Endothelial cell of umbilical vein (primary cell): ENCODE data around the gene HCLS1. TPM values are rescaled to one million over a fixed set of nuclear protein-coding genes. Genes with fewer than 3 reads are reported as not detected.
A peak's percentile ranks its signal among the peaks of the same experiment; 100 is the strongest.

Experiments used
- BruUV-seq: library from RNA; stranded (reverse); fragments of 400-500 nt; replicated peaks from 2 replicates; lab custom pipeline; 2021; lab: Mats Ljungman, UMichigan
- CTCF ChIA-PET: fragments of 300-600, 350-600 bp; sonication (Branson Sonifier 250); formaldehyde crosslinking; loops from one replicate; lab custom pipeline; 2021; ENCODE audit warnings: antibody characterized with exemption, inconsistent platforms; lab: Charles Lee
- POLR2A ChIA-PET: fragments of 300-600, 350-600 bp; sonication (Branson Sonifier 250); formaldehyde crosslinking; loops from one replicate; lab custom pipeline; 2021; ENCODE audit warnings: antibody characterized with exemption, inconsistent platforms; lab: Charles Lee
- DNase-seq: peaks from one replicate; pipeline ENCODE4 v3.0.0-alpha.2; 2011; ENCODE audit warnings: low read depth, low spot score
- FAIRE-seq: peaks from 2 replicates; lab custom pipeline; 2011; peaks lifted over from hg19 to GRCh38; lab: Jason Lieb, UNC
- H2AFZ ChIP-seq: 2 replicates; pipeline ENCODE4 v1.6.0; 2012; ENCODE audit warnings: low read depth, low read length, control low read depth, inconsistent platforms
- H3K27ac ChIP-seq: 2 replicates; pipeline ENCODE4 v1.5.1; 2011; ENCODE audit warnings: low read depth, mild to moderate bottlenecking, control low read depth, low read length, moderate library complexity; ENCODE audit not compliant: insufficient read depth
- H3K27me3 ChIP-seq, 2 experiments: 2 replicates each; pipeline versions ENCODE4 v1.6.0 to v1.6.1; 2011; ENCODE audit warnings: low read length in 2 of 2, mixed read lengths in 1 of 2; ENCODE audit not compliant: control insufficient read depth in 2 of 2, insufficient read depth in 2 of 2
- H3K36me3 ChIP-seq, 2 experiments: 2 replicates in 1 of 2; 3 replicates in 1 of 2; pipeline ENCODE4 v1.5.1; 2011; ENCODE audit warnings: low read length in 2 of 2, mild to moderate bottlenecking in 1 of 2, moderate library complexity in 1 of 2; ENCODE audit not compliant: control insufficient read depth in 2 of 2, insufficient read depth in 2 of 2; ENCODE audit errors: extremely low read depth in 1 of 2
- H3K4me1 ChIP-seq: 3 replicates; pipeline ENCODE4 v1.5.1; 2011; ENCODE audit warnings: mild to moderate bottlenecking, low read length; ENCODE audit not compliant: control insufficient read depth, insufficient read depth; ENCODE audit errors: extremely low read depth
- H3K4me2 ChIP-seq: 2 replicates; pipeline ENCODE4 v1.6.1; 2011; ENCODE audit warnings: low read length, control low read depth, mixed read lengths; ENCODE audit not compliant: insufficient read depth
- H3K4me3 ChIP-seq, 3 experiments: fragments of 200-600 bp in 1 of 3; sonication (generic), shearing (Covaris generic) in 1 of 3; replicated peaks in 1 of 3; 2 replicates each; pipeline ENCODE4 v1.5.1; 2011 to 2016; ENCODE audit warnings: control low read depth in 3 of 3, low read length in 3 of 3, mild to moderate bottlenecking in 2 of 3, inconsistent platforms in 1 of 3, low read depth in 1 of 3, moderate library complexity in 1 of 3; ENCODE audit not compliant: insufficient read depth in 1 of 3
- H3K79me2 ChIP-seq: 2 replicates; pipeline ENCODE4 v1.6.0; 2012; ENCODE audit warnings: low read length, inconsistent platforms; ENCODE audit not compliant: control insufficient read depth, insufficient read depth
- H3K9ac ChIP-seq: replicated peaks from 2 replicates; pipeline ENCODE3; 2011; ENCODE audit warnings: low read length, control low read depth; ENCODE audit not compliant: insufficient read depth; ENCODE audit errors: extremely low read depth
- H3K9me1 ChIP-seq: replicated peaks from 3 replicates; pipeline ENCODE4 v1.6.0; 2011; ENCODE audit warnings: mild to moderate bottlenecking, low read length; ENCODE audit not compliant: control insufficient read depth, insufficient read depth; ENCODE audit errors: extremely low read depth
- H3K9me3 ChIP-seq: replicated peaks from 2 replicates; pipeline ENCODE4 v1.5.1; 2012; ENCODE audit warnings: low read length, inconsistent platforms; ENCODE audit not compliant: control insufficient read depth, insufficient read depth
- H4K20me1 ChIP-seq: replicated peaks from 2 replicates; pipeline ENCODE3; 2011; ENCODE audit warnings: mild to moderate bottlenecking, low read length; ENCODE audit not compliant: control insufficient read depth, insufficient read depth; ENCODE audit errors: extremely low read depth
- EZH2 ChIP-seq: IDR thresholded peaks from 2 replicates; pipeline ENCODE4 v1.6.1; 2012; ENCODE audit warnings: borderline replicate concordance, low read depth, mild to moderate bottlenecking, moderate library complexity, low read length, inconsistent platforms; ENCODE audit not compliant: severe bottlenecking
- FOS ChIP-seq: IDR thresholded peaks from 2 replicates; pipeline ENCODE4 v1.6.1; 2011; ENCODE audit warnings: mild to moderate bottlenecking, low read length, moderate library complexity, borderline replicate concordance; ENCODE audit not compliant: insufficient read depth
- GATA2 ChIP-seq: IDR thresholded peaks from 2 replicates; pipeline ENCODE4 v1.7.0; 2011; ENCODE audit warnings: low read depth, mild to moderate bottlenecking, moderate library complexity, mixed read lengths, low read length; ENCODE audit not compliant: insufficient read length, insufficient read depth
- JUN ChIP-seq: IDR thresholded peaks from 2 replicates; pipeline ENCODE4 v1.6.1; 2011; ENCODE audit warnings: borderline replicate concordance, low read depth; ENCODE audit not compliant: insufficient read length, insufficient read depth
- MAX ChIP-seq: IDR thresholded peaks from 2 replicates; pipeline ENCODE4 v1.6.1; 2011; ENCODE audit not compliant: insufficient read depth, insufficient read length
- MYC ChIP-seq: IDR thresholded peaks from one replicate; pipeline ENCODE4 v1.6.1; 2011; ENCODE audit warnings: mild to moderate bottlenecking, low read depth, low read length
- POLR2A ChIP-seq: IDR thresholded peaks from 2 replicates; pipeline ENCODE4 v1.6.1; 2012; ENCODE audit warnings: low read depth, mild to moderate bottlenecking, control low read depth, low read length
- POLR2AphosphoS5 ChIP-seq: IDR thresholded peaks from 2 replicates; pipeline ENCODE4 v1.6.1; 2012; ENCODE audit warnings: low read depth, mild to moderate bottlenecking, control low read depth, low read length, moderate library complexity; ENCODE audit not compliant: insufficient read depth
- dilution Hi-C: fragments of 300-500 bp; cut with MboI; formaldehyde crosslinking; loops from one replicate; pipeline ENCODE4 v1.15.0; 2019; ENCODE audit warnings: low sequenced_read_pairs; ENCODE audit not compliant: extremely low pct_ligation_motif_present
- intact Hi-C: fragments of 100-400 bp; cut with micrococcal nuclease; formaldehyde crosslinking; loops from one replicate; pipeline ENCODE4 v1.10.0; 2022
- polyA plus RNA-seq, 4 experiments: library from polyadenylated mRNA; depleted of rRNA in 3 of 4; stranded (reverse) in 3 of 4; unstranded in 1 of 4; fragments of >200 nt; gene quantifications; 2 replicates each; pipeline versions ENCODE4 v1.2.1 to v1.2.3, GENCODE V29; 2011 to 2012; ENCODE audit warnings: missing spikeins in 1 of 4
- total RNA-seq: library from RNA; stranded (reverse); gene quantifications from 2 replicates; pipeline ENCODE4 v1.2.3, GENCODE V29; 2021

Gene HCLS1
- total and polyA plus RNA-seq, 2 donors (not counting 3 experiments of a cell fraction or from before 2014, with no cell fraction given): 51.9 to 63.5 TPM

GRCh38 chr3:121649645-121650044 lies 11.1 kb downstream of the HCLS1 start:
- Histone ChIP-seq H3K79me2 (no peaks in the 10 kb centered on the region), H3K9ac (no peak overlapping the region), H3K4me2 (no peak overlapping the region), H3K4me3 (no peak overlapping the region), H3K36me3 (peaks cover under 1 to 6% of the 10 kb centered on the region in 2 experiments), H3K27me3 (no peaks in the 10 kb centered on the region), H3K27ac (no peak overlapping the region), H3K9me3 (no peaks in the 10 kb centered on the region), H3K4me1 (peaks cover 12% of the 10 kb centered on the region), H3K9me1 (no peaks in the 10 kb centered on the region), H4K20me1 (no peaks in the 10 kb centered on the region), H2AFZ (no peak overlapping the region)
- ChIA-PET CTCF (no interaction called here), POLR2A (interaction anchor here (1.0 kb wide), 1 partner anchor 11 kb away, joined by 3 read pairs; the partner anchor contains the start of gene HCLS1)
- BruUV-seq: no TSS peak
- DNase-seq (peak; percentile 13), FAIRE-seq (no peak)
- intact Hi-C loops (no loop called here), dilution Hi-C loops (no loop called here)
- peak; percentile 62 for TF ChIP-seq FOS
- TF ChIP-seq JUN: no peak
- TF ChIP-seq POLR2A: no peak
- TF ChIP-seq MAX: no peak
- no peak for TF ChIP-seq POLR2AphosphoS5

- H3K9ac ChIP-seq: no peak overlapping the region
- no peaks in the 10 kb centered on the region for H3K27me3 ChIP-seq
- H3K4me1 ChIP-seq: peaks cover 11% of the 10 kb centered on the region
- dilution Hi-C loops (no loop called here), intact Hi-C loops (no loop called here)
- FAIRE-seq: no peak
- no peak overlapping the region for H3K4me2 ChIP-seq
- H3K36me3 ChIP-seq: peaks cover 4 to 5% of the 10 kb centered on the region in 2 experiments
- CTCF ChIA-PET: no interaction called here
- no TSS peak for BruUV-seq
- POLR2A ChIA-PET: interaction anchor here (1.0 kb wide), 1 partner anchor 12 kb away, joined by 3 read pairs; the partner anchor contains the start of gene HCLS1
- H3K79me2 ChIP-seq: no peaks in the 10 kb centered on the region
- no peaks in the 10 kb centered on the region for H4K20me1 ChIP-seq
- H3K9me1 ChIP-seq: no peaks in the 10 kb centered on the region
- H3K27ac ChIP-seq: no peak overlapping the region
- H3K4me3 ChIP-seq: no peak overlapping the region
- TF ChIP-seq GATA2 (no peak), MYC (no peak), EZH2 (no peak), MAX (no peak), POLR2AphosphoS5 (no peak)
- no peak overlapping the region for H2AFZ ChIP-seq
- no peaks in the 10 kb centered on the region for H3K9me3 ChIP-seq
- no peak for DNase-seq
Measured at GRCh38 chr3:121648219-121648958, 12.3 kb downstream of the HCLS1 start.
